ENCODE data around the gene RAD51B. TPM values are rescaled to one million over a fixed set of nuclear protein-coding genes. Genes with fewer than 3 reads are reported as not detected.

Gene RAD51B
- total RNA-seq, 1 experiment from 2014 or later: 20.0 TPM

DNA sequence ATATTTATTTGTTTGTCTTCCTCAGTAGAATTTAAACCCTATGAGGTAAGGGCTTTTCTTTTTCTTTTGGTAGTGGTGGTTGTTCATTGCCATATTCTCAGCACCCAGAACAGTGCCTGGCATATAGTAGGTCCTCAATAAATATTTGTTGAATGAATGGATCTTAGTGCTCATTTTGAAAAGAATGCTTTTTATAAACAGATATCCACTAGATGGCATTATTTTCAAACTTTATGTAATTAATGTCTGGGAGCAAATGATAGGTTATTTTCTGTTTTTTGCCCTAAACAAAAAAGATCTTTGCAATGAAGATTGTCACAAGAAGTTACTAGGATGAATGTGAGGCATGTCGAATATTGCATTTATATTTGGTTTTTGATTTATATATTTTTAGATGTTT lies 64.1 kb downstream of the RAD51B start:
- BruUV-seq (replicated peaks): no TSS peak
- Histone ChIP-seq H3K9ac (ENCODE audit: low read length) (no peak overlapping the region), H3K27ac (ENCODE audit: low read depth, low read length) (no peak overlapping the region), H2AFZ (ENCODE audit: low read depth, low read length, poor library complexity, severe bottlenecking) (no peak overlapping the region), H4K20me1 (ENCODE audit: insufficient read depth) (no peaks in the 10 kb centered on the region), H3K9me3 (ENCODE audit: control insufficient read depth in 1 of 2, insufficient read depth in 1 of 2, low read depth in 1 of 2, low read length in 2 of 2) (no peaks in the 10 kb centered on the region), H3K27me3 (ENCODE audit: insufficient read depth, low read length) (no peaks in the 10 kb centered on the region), H3K9me2 (ENCODE audit: insufficient read depth) (no peaks in the 10 kb centered on the region), H3K4me1 (ENCODE audit: control insufficient read depth in 1 of 2, insufficient read depth in 2 of 2, low read length in 2 of 2) (no peaks in the 10 kb centered on the region; a peak in 1 of 4 replicates), H3K4me2 (ENCODE audit: low read length) (no peak overlapping the region), H3K4me3 (replicated peaks in 1 of 2; ENCODE audit: low read depth in 1 of 2, low read length in 2 of 2) (no peak overlapping the region), H3K36me3 (ENCODE audit: control insufficient read depth in 1 of 2, insufficient read depth in 2 of 2, low read length in 2 of 2) (no peaks in the 10 kb centered on the region; a peak in 1 of 4 replicates), H3K79me2 (ENCODE audit: insufficient read depth, low read length) (no peaks in the 10 kb centered on the region)
- ChIA-PET CTCF (interaction anchor here (0.8 to 2.3 kb wide), 4 partner anchors 10 to 960 kb away, joined by 3 to 8 read pairs (median 4); no protein-coding TSS in a partner anchor), POLR2A (interaction anchor here (0.7 kb wide), 1 partner anchor 67 kb away, joined by 4 read pairs; the partner anchor contains the start of gene ZFYVE26), RAD21 (ENCODE audit: low non-redundant PET in 1 of 2, low total read pairs in 2 of 2, uncharacterized antibody in 2 of 2, unreplicated experiment in 2 of 2) (no interaction called here)
- no peak for ATAC-seq
- TF ChIP-seq POLR2A (IDR thresholded peaks at IDR 0.05; ENCODE audit: borderline replicate concordance, extremely low read depth, insufficient read depth, insufficient read length) (no peak), ELF1 (IDR thresholded peaks at IDR 0.05; ENCODE audit: borderline replicate concordance, low read depth) (no peak), RAD21 (IDR thresholded peaks at IDR 0.05; ENCODE audit: low read depth) (peak; percentile 50; the same call in 1 of the 2 replicates), ZFX (IDR thresholded peaks at IDR 0.05) (no peak)
- TF ChIP-seq, protein P1, sequence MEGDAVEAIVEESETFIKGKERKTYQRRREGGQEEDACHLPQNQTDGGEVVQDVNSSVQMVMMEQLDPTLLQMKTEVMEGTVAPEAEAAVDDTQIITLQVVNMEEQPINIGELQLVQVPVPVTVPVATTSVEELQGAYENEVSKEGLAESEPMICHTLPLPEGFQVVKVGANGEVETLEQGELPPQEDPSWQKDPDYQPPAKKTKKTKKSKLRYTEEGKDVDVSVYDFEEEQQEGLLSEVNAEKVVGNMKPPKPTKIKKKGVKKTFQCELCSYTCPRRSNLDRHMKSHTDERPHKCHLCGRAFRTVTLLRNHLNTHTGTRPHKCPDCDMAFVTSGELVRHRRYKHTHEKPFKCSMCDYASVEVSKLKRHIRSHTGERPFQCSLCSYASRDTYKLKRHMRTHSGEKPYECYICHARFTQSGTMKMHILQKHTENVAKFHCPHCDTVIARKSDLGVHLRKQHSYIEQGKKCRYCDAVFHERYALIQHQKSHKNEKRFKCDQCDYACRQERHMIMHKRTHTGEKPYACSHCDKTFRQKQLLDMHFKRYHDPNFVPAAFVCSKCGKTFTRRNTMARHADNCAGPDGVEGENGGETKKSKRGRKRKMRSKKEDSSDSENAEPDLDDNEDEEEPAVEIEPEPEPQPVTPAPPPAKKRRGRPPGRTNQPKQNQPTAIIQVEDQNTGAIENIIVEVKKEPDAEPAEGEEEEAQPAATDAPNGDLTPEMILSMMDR (IDR thresholded peaks at IDR 0.05 in 2 of 3, conservative IDR thresholded peaks at IDR 0.05 in 1 of 3; ENCODE audit: borderline replicate concordance in 1 of 3, insufficient read depth in 1 of 3, low read depth in 2 of 3, low read length in 2 of 3): peak; percentile 8 to 46 (median 28); a peak in 2 of 6 replicates
- TF ChIP-seq, protein P2, sequence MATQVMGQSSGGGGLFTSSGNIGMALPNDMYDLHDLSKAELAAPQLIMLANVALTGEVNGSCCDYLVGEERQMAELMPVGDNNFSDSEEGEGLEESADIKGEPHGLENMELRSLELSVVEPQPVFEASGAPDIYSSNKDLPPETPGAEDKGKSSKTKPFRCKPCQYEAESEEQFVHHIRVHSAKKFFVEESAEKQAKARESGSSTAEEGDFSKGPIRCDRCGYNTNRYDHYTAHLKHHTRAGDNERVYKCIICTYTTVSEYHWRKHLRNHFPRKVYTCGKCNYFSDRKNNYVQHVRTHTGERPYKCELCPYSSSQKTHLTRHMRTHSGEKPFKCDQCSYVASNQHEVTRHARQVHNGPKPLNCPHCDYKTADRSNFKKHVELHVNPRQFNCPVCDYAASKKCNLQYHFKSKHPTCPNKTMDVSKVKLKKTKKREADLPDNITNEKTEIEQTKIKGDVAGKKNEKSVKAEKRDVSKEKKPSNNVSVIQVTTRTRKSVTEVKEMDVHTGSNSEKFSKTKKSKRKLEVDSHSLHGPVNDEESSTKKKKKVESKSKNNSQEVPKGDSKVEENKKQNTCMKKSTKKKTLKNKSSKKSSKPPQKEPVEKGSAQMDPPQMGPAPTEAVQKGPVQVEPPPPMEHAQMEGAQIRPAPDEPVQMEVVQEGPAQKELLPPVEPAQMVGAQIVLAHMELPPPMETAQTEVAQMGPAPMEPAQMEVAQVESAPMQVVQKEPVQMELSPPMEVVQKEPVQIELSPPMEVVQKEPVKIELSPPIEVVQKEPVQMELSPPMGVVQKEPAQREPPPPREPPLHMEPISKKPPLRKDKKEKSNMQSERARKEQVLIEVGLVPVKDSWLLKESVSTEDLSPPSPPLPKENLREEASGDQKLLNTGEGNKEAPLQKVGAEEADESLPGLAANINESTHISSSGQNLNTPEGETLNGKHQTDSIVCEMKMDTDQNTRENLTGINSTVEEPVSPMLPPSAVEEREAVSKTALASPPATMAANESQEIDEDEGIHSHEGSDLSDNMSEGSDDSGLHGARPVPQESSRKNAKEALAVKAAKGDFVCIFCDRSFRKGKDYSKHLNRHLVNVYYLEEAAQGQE (IDR thresholded peaks at IDR 0.05; ENCODE audit: low read depth): no peak
- no peak for DNase-seq (ENCODE audit: low read depth, low spot score)
- intact Hi-C loops (cut with micrococcal nuclease): loop anchor here (1.0 kb wide), 1 partner anchor 933 kb away; no protein-coding TSS in a partner anchor

Data from HCT116 (cell line).